WTC11 (cell line): ENCODE measurements around the gene SDF2. TPM values are rescaled to one million over a fixed set of nuclear protein-coding genes. Genes with fewer than 3 reads are reported as not detected.

Source experiments
- AR ChIP-seq: fragments of 250-450 bp; sonication (Bioruptor Pico); IDR thresholded peaks from 2 replicates; pipeline ENCODE4 v1.9.0; 2021; ENCODE audit warnings: mild to moderate bottlenecking
- ATF1 ChIP-seq: sonication (generic); formaldehyde crosslinking; IDR thresholded peaks from 2 replicates; pipeline ENCODE4 v1.8.1; 2023; ENCODE audit warnings: mild to moderate bottlenecking, moderate library complexity, missing genetic modification reagents
- CBFB ChIP-seq: sonication (generic); formaldehyde crosslinking; IDR thresholded peaks from 2 replicates; pipeline ENCODE4 v1.8.1; 2022; ENCODE audit warnings: mild to moderate bottlenecking, low read depth, missing genetic modification reagents
- CREM ChIP-seq: sonication (generic); formaldehyde crosslinking; IDR thresholded peaks from 2 replicates; pipeline ENCODE4 v1.8.1; 2022; ENCODE audit warnings: mild to moderate bottlenecking, missing genetic modification reagents, moderate library complexity
- EMX1 ChIP-seq: fragments of 250-450 bp; sonication (Bioruptor Pico); IDR thresholded peaks from 2 replicates; pipeline ENCODE4 v1.8.0; 2021; ENCODE audit warnings: mild to moderate bottlenecking
- ETV6 ChIP-seq: sonication (generic); formaldehyde crosslinking; IDR thresholded peaks from 2 replicates; pipeline ENCODE4 v1.8.1; 2022; ENCODE audit warnings: mild to moderate bottlenecking, missing genetic modification reagents
- FOXK1 ChIP-seq: sonication (generic); formaldehyde crosslinking; IDR thresholded peaks from 2 replicates; pipeline ENCODE4 v1.8.0; 2022; ENCODE audit warnings: mild to moderate bottlenecking, moderate library complexity, missing genetic modification reagents
- FOXP1 ChIP-seq: sonication (generic); formaldehyde crosslinking; IDR thresholded peaks from 2 replicates; pipeline ENCODE4 v1.8.0; 2022; ENCODE audit warnings: missing genetic modification reagents, mild to moderate bottlenecking, moderate library complexity, borderline replicate concordance
- FOXP4 ChIP-seq: sonication (generic); formaldehyde crosslinking; IDR thresholded peaks from 2 replicates; pipeline ENCODE4 v1.8.0; 2022; ENCODE audit warnings: mild to moderate bottlenecking, missing genetic modification reagents
- GRHL2 ChIP-seq: fragments of 250-450 bp; sonication (Bioruptor Pico); IDR thresholded peaks from 2 replicates; pipeline ENCODE4 v1.8.0; 2022; ENCODE audit warnings: mild to moderate bottlenecking, moderate library complexity; ENCODE audit not compliant: insufficient replicate concordance, severe bottlenecking
- HMGA2 ChIP-seq: fragments of 250-450 bp; sonication (Bioruptor Pico); IDR thresholded peaks from 2 replicates; pipeline ENCODE4 v1.4.0; 2021; ENCODE audit warnings: mild to moderate bottlenecking, moderate library complexity
- HMGXB4 ChIP-seq: sonication (generic); formaldehyde crosslinking; IDR thresholded peaks from 2 replicates; pipeline ENCODE4 v1.8.1; 2023; ENCODE audit warnings: mild to moderate bottlenecking, moderate library complexity, missing genetic modification reagents
- IRF1 ChIP-seq: sonication (generic); formaldehyde crosslinking; IDR thresholded peaks from 2 replicates; pipeline ENCODE4 v1.8.0; 2023; ENCODE audit warnings: missing genetic modification reagents
- MAX ChIP-seq: sonication (generic); formaldehyde crosslinking; IDR thresholded peaks from 2 replicates; pipeline ENCODE4 v1.8.0; 2022; ENCODE audit warnings: mild to moderate bottlenecking, missing genetic modification reagents
- MYBL2 ChIP-seq: sonication (generic); formaldehyde crosslinking; IDR thresholded peaks from 2 replicates; pipeline ENCODE4 v1.8.1; 2023; ENCODE audit warnings: mild to moderate bottlenecking, moderate library complexity, missing genetic modification reagents
- NFATC4 ChIP-seq: fragments of 250-450 bp; sonication (Bioruptor Pico); IDR thresholded peaks from 2 replicates; pipeline ENCODE4 v1.9.0; 2021; ENCODE audit warnings: mild to moderate bottlenecking
- NFE2L1 ChIP-seq: sonication (generic); formaldehyde crosslinking; IDR thresholded peaks from 2 replicates; pipeline ENCODE4 v1.8.1; 2023; ENCODE audit warnings: missing genetic modification reagents
- NFYB ChIP-seq: sonication (generic); formaldehyde crosslinking; conservative IDR thresholded peaks from 2 replicates; pipeline ENCODE4 v1.8.0; 2022; ENCODE audit warnings: low read depth, missing genetic modification reagents
- NR1H2 ChIP-seq: sonication (generic); formaldehyde crosslinking; IDR thresholded peaks from 2 replicates; pipeline ENCODE4 v1.9.0; 2021; ENCODE audit warnings: mild to moderate bottlenecking, moderate library complexity, missing genetic modification reagents
- NR3C1 ChIP-seq: sonication (generic); formaldehyde crosslinking; conservative IDR thresholded peaks from 2 replicates; pipeline ENCODE4 v1.8.1; 2023; ENCODE audit warnings: low read depth, mild to moderate bottlenecking, missing genetic modification reagents
- PRRX2 ChIP-seq: fragments of 250-450 bp; sonication (Bioruptor Pico); IDR thresholded peaks from 2 replicates; pipeline ENCODE4 v1.8.0; 2021; ENCODE audit warnings: mild to moderate bottlenecking
- RORB ChIP-seq: fragments of 250-450 bp; sonication (Bioruptor Pico); IDR thresholded peaks from 2 replicates; pipeline ENCODE4 v1.9.0; 2021; ENCODE audit warnings: mild to moderate bottlenecking
- SMAD3 ChIP-seq: sonication (generic); formaldehyde crosslinking; IDR thresholded peaks from 2 replicates; pipeline ENCODE4 v1.8.0; 2022; ENCODE audit warnings: missing genetic modification reagents, mild to moderate bottlenecking, borderline replicate concordance
- TEAD1 ChIP-seq: sonication (generic); formaldehyde crosslinking; IDR thresholded peaks from 2 replicates; pipeline ENCODE4 v1.8.0; 2022; ENCODE audit warnings: mild to moderate bottlenecking, missing genetic modification reagents
- ZBTB21 ChIP-seq: sonication (generic); formaldehyde crosslinking; IDR thresholded peaks from 2 replicates; pipeline ENCODE4 v1.8.1; 2023; ENCODE audit warnings: mild to moderate bottlenecking, missing genetic modification reagents, borderline replicate concordance
- ZMAT4 ChIP-seq: fragments of 250-450 bp; sonication (Bioruptor Pico); IDR thresholded peaks from 2 replicates; pipeline ENCODE4 v1.9.0; 2021; ENCODE audit warnings: mild to moderate bottlenecking
- ZNF121 ChIP-seq: sonication (generic); formaldehyde crosslinking; IDR thresholded peaks from 2 replicates; pipeline ENCODE4 v1.8.0; 2023; ENCODE audit warnings: missing genetic modification reagents
- ZNF232 ChIP-seq: sonication (generic); formaldehyde crosslinking; IDR thresholded peaks from 2 replicates; pipeline ENCODE4 v1.8.0; 2022; ENCODE audit warnings: mild to moderate bottlenecking, missing genetic modification reagents
- ZNF512 ChIP-seq: sonication (generic); formaldehyde crosslinking; IDR thresholded peaks from 2 replicates; pipeline ENCODE4 v1.8.1; 2022; ENCODE audit warnings: missing genetic modification reagents, borderline replicate concordance
- total RNA-seq: library from RNA; stranded (reverse); gene quantifications from 3 replicates; pipeline ENCODE4 v1.2.3, GENCODE V29; 2021

SDF2 gene
- total RNA-seq, 1 experiment from 2014 or later: 49.4 TPM

- TF ChIP-seq ZNF512 (CRISPR knock-in tag): no peak
- 0 out of 2 replicates have a peak, but pooled peaks have one; percentile 48 for TF ChIP-seq FOXP1
- no peak for TF ChIP-seq NR1H2 (CRISPR knock-in tag)
- peak; percentile 83; the same call in 1 of the 2 replicates for TF ChIP-seq MYBL2 (CRISPR knock-in tag)
- no peak for TF ChIP-seq GRHL2 (CRISPR knock-in tag)
- peak; percentile 38; the same call in 1 of the 2 replicates for TF ChIP-seq FOXK1
- 0 out of 2 replicates have a peak, but pooled peaks have one; percentile 56 for TF ChIP-seq AR (CRISPR knock-in tag)
- 0 out of 2 replicates have a peak, but pooled peaks have one; percentile 48 for TF ChIP-seq ZBTB21
- peak; percentile 90 for TF ChIP-seq ETV6
- TF ChIP-seq IRF1 (CRISPR knock-in tag): no peak
- peak; percentile 73; the same call in 1 of the 2 replicates for TF ChIP-seq EMX1 (CRISPR knock-in tag)
- 0 out of 2 replicates have a peak, but pooled peaks have one; percentile 66 for TF ChIP-seq ZNF232
- no peak for TF ChIP-seq NFATC4 (CRISPR knock-in tag)
- TF ChIP-seq TEAD1: peak; percentile 64; the same call in 1 of the 2 replicates
- TF ChIP-seq SMAD3 (CRISPR knock-in tag): peak; percentile 54; the same call in 1 of the 2 replicates
- TF ChIP-seq NFYB (CRISPR knock-in tag): peak; percentile 79
- peak; percentile 62 for TF ChIP-seq FOXP4 (CRISPR knock-in tag)
- no peak for TF ChIP-seq NR3C1 (CRISPR knock-in tag)
- no peak for TF ChIP-seq CREM
- TF ChIP-seq MAX (CRISPR knock-in tag): peak; percentile 94
- peak; percentile 75; the same call in 1 of the 2 replicates for TF ChIP-seq PRRX2
- no peak for TF ChIP-seq CBFB (CRISPR knock-in tag)
- no peak for TF ChIP-seq NFE2L1 (CRISPR knock-in tag)
- TF ChIP-seq ATF1 (CRISPR knock-in tag): no peak
- TF ChIP-seq ZNF121 (CRISPR knock-in tag): no peak
- TF ChIP-seq RORB (CRISPR knock-in tag): no peak
- TF ChIP-seq HMGXB4 (CRISPR knock-in tag): peak; percentile 28; the same call in 1 of the 2 replicates
- no peak for TF ChIP-seq HMGA2 (CRISPR knock-in tag)
- peak; percentile 75; the same call in 1 of the 2 replicates for TF ChIP-seq ZMAT4
These were observed 49.4 kb upstream of the SDF2 start (continued) for GRCh38 chr17:28710861-28711722.
